HepG2 (cell line): ENCODE data around the gene CYP19A1. TPM values are rescaled to one million over a fixed set of nuclear protein-coding genes. Genes with fewer than 3 reads are reported as not detected.

Experiments used
- ATAC-seq: fragments of 200-7000 bp; cut with Tn5 transposase; 3 replicates; pipeline ENCODE4 v1.9.1; 2020; ENCODE audit warnings: mild to moderate bottlenecking, moderate library complexity
- BruUV-seq: library from RNA; stranded (reverse); fragments of 400-500 nt; replicated peaks from 2 replicates; lab custom pipeline; 2021; lab: Mats Ljungman, UMichigan
- CTCF ChIA-PET: fragments of 300-600 bp; formaldehyde crosslinking; extraction: SDS; loops from one replicate; lab custom pipeline; 2021; ENCODE audit warnings: low total read pairs, inconsistent platforms, low intra/inter-chr PET ratio; lab: Yijun Ruan, JAX
- POLR2A ChIA-PET: fragments of 350-600 bp; sonication (Branson Sonifier 250); formaldehyde crosslinking; loops from one replicate; lab custom pipeline; 2020; ENCODE audit warnings: antibody characterized with exemption, inconsistent platforms; lab: Yijun Ruan, JAX
- DNase-seq: peaks from one replicate; pipeline ENCODE4 v3.0.0-alpha.2; 2015; ENCODE audit warnings: low spot score
- FAIRE-seq: peaks from 3 replicates; lab custom pipeline; 2011; peaks lifted over from hg19 to GRCh38; lab: Jason Lieb, UNC
- H2AFZ ChIP-seq: one replicate; pipeline ENCODE4 v1.6.1; 2011; ENCODE audit warnings: low read length, inconsistent platforms
- H3K27ac ChIP-seq: fragments of 300-600 bp; 3 replicates; pipeline ENCODE4 v1.8.0; 2011; ENCODE audit warnings: mixed run types, mild to moderate bottlenecking, mixed read lengths, low read length, inconsistent platforms; ENCODE audit not compliant: insufficient read depth; ENCODE audit errors: extremely low read length
- H3K27me3 ChIP-seq, 2 experiments: fragments of 200-600 bp in 1 of 2; 2 replicates in 1 of 2; 3 replicates in 1 of 2; pipeline versions ENCODE4 v1.6.0 to v1.8.0; 2011; ENCODE audit warnings: low read length in 2 of 2, mild to moderate bottlenecking in 2 of 2, moderate library complexity in 2 of 2, inconsistent platforms in 1 of 2; ENCODE audit not compliant: insufficient read depth in 2 of 2, control insufficient read depth in 1 of 2
- H3K36me3 ChIP-seq, 2 experiments: fragments of 200-600 bp in 1 of 2; replicated peaks in 1 of 2; 2 replicates in 1 of 2; 3 replicates in 1 of 2; pipeline versions ENCODE4 v1.5.1 to v1.8.0; 2011; ENCODE audit warnings: low read length in 2 of 2, inconsistent platforms in 1 of 2; ENCODE audit not compliant: insufficient read depth in 2 of 2, control insufficient read depth in 1 of 2
- H3K4me1 ChIP-seq: 2 replicates; pipeline ENCODE4 v1.5.1; 2012; ENCODE audit warnings: low read length, inconsistent platforms; ENCODE audit not compliant: insufficient read depth
- H3K4me2 ChIP-seq: 2 replicates; pipeline ENCODE4 v1.6.0; 2011; ENCODE audit warnings: low read depth, low read length, inconsistent platforms
- H3K4me3 ChIP-seq, 3 experiments: fragments of 200-600 bp in 1 of 3; sonication (generic), shearing (Covaris generic) in 1 of 3; replicated peaks in 1 of 3; 2 replicates each; pipeline ENCODE4 v1.5.1; 2011 to 2016; ENCODE audit warnings: low read length in 3 of 3, inconsistent platforms in 2 of 3, low read depth in 2 of 3, mild to moderate bottlenecking in 2 of 3, control low read depth in 1 of 3, mixed read lengths in 1 of 3; ENCODE audit not compliant: insufficient read depth in 1 of 3
- H3K79me2 ChIP-seq: one replicate; pipeline ENCODE4 v1.6.1; 2011; ENCODE audit warnings: low read length, inconsistent platforms; ENCODE audit not compliant: insufficient read depth
- H3K9ac ChIP-seq: 2 replicates; pipeline ENCODE4 v1.6.0; 2011; ENCODE audit warnings: mild to moderate bottlenecking, low read depth, low read length, inconsistent platforms; ENCODE audit not compliant: insufficient read depth
- H3K9me3 ChIP-seq: 2 replicates; pipeline ENCODE4 v1.5.1; 2012; ENCODE audit warnings: mild to moderate bottlenecking, low read length
- H4K20me1 ChIP-seq: 2 replicates; pipeline ENCODE4 v1.6.0; 2011; ENCODE audit warnings: inconsistent platforms, mild to moderate bottlenecking, low read length, moderate library complexity; ENCODE audit not compliant: insufficient read depth
- EHMT2 ChIP-seq: fragments of 200-600 bp; sonication (generic); IDR thresholded peaks from 2 replicates; pipeline ENCODE4 v1.7.0; 2017; ENCODE audit warnings: antibody characterized with exemption, low read depth, low read length, borderline replicate concordance
- ETV5 ChIP-seq: IDR thresholded peaks from 2 replicates; pipeline ENCODE4 v1.6.1; 2018; ENCODE audit warnings: missing biosample characterization, missing genetic modification reagents, inconsistent platforms, borderline replicate concordance
- FOXK2 ChIP-seq: fragments of 450-650 bp; IDR thresholded peaks from 2 replicates; pipeline ENCODE4 v1.6.1; 2016
- HMG20A ChIP-seq: IDR thresholded peaks from 2 replicates; pipeline ENCODE4 v1.6.1; 2016; ENCODE audit warnings: borderline replicate concordance
- HMGXB3 ChIP-seq: sonication (generic); formaldehyde crosslinking; IDR thresholded peaks from 2 replicates; pipeline ENCODE4 v1.4.0; 2020; ENCODE audit warnings: missing genetic modification reagents, borderline replicate concordance
- JDP2 ChIP-seq: sonication (generic); formaldehyde crosslinking; IDR thresholded peaks from 2 replicates; pipeline ENCODE4 v1.8.1; 2022; ENCODE audit warnings: missing genetic modification reagents, borderline replicate concordance
- RARG ChIP-seq: sonication (generic); formaldehyde crosslinking; IDR thresholded peaks from 2 replicates; pipeline ENCODE4 v1.4.0; 2020; ENCODE audit warnings: low read depth, mild to moderate bottlenecking, missing genetic modification reagents
- RBM39 ChIP-seq: fragments of 200-400 bp; formaldehyde crosslinking; IDR thresholded peaks from one replicate; pipeline ENCODE4 v1.6.1; 2018; ENCODE audit warnings: antibody characterized with exemption, mild to moderate bottlenecking, low read depth, low read length; ENCODE audit not compliant: poor library complexity, severe bottlenecking
- SP4 ChIP-seq: sonication (generic); formaldehyde crosslinking; IDR thresholded peaks from 2 replicates; pipeline ENCODE4 v1.8.1; 2023; ENCODE audit warnings: mild to moderate bottlenecking, missing genetic modification reagents
- SYNCRIP ChIP-seq: fragments of 200-400 bp; formaldehyde crosslinking; IDR thresholded peaks from 2 replicates; pipeline ENCODE4 v1.6.1; 2018; ENCODE audit warnings: mild to moderate bottlenecking, low read depth, low read length; ENCODE audit not compliant: insufficient read depth
- TSC22D2 ChIP-seq: sonication (generic); formaldehyde crosslinking; IDR thresholded peaks from 2 replicates; pipeline ENCODE4 v1.5.1; 2020; ENCODE audit warnings: missing genetic modification reagents, mild to moderate bottlenecking, borderline replicate concordance
- ZIK1 ChIP-seq: sonication (generic); formaldehyde crosslinking; IDR thresholded peaks from 2 replicates; pipeline ENCODE4 v1.5.0; 2020; ENCODE audit warnings: mild to moderate bottlenecking, low read depth, missing genetic modification reagents, borderline replicate concordance
- ZNF292 ChIP-seq: sonication (generic); formaldehyde crosslinking; IDR thresholded peaks from 2 replicates; pipeline ENCODE4 v1.8.1; 2022; ENCODE audit warnings: mild to moderate bottlenecking, low read depth, missing genetic modification reagents, borderline replicate concordance
- ZNF550 ChIP-seq: sonication (generic); formaldehyde crosslinking; IDR thresholded peaks from 2 replicates; pipeline ENCODE4 v1.4.0; 2020; ENCODE audit warnings: mild to moderate bottlenecking, missing genetic modification reagents, borderline replicate concordance
- ZSCAN22 ChIP-seq: sonication (generic); formaldehyde crosslinking; IDR thresholded peaks from 2 replicates; pipeline ENCODE4 v1.4.0; 2020; ENCODE audit warnings: mild to moderate bottlenecking, missing genetic modification reagents
- WGBS: methylation state at CpG from one replicate; pipeline ENCODE4 v1.1.6; 2017; ENCODE audit warnings: low lambda C conversion rate; 5-methylcytosine and 5-hydroxymethylcytosine counted together
- in situ Hi-C: cut with HindIII; loops from 2 replicates; pipeline ENCODE4 v1.10.0; 2017; ENCODE audit warnings: low pct_unique_long_range_greater_than_20kb; ENCODE audit not compliant: extremely low pct_ligation_motif_present
- intact Hi-C: fragments of 100-400 bp; cut with micrococcal nuclease; formaldehyde crosslinking; loops from one replicate; pipeline ENCODE4 v1.10.0; 2022; ENCODE audit not compliant: unreplicated experiment
- polyA plus RNA-seq, 8 experiments: library from polyadenylated mRNA; depleted of rRNA in 3 of 8; stranded (reverse) in 7 of 8; unstranded in 1 of 8; fragments of >200 nt; fragmentation: Illumina TruSeq in 4 of 8; extraction: Trizol in 4 of 8; gene quantifications; 2 replicates each; pipeline versions ENCODE4 v1.2.1 to v1.2.3, GENCODE V29; 2011 to 2016; ENCODE audit warnings: low read depth in 4 of 8, missing spikeins in 1 of 8, mixed read lengths in 1 of 8; ENCODE audit not compliant: insufficient read depth in 1 of 8
- total RNA-seq, 5 experiments: library from RNA; depleted of rRNA; stranded (reverse); fragments of >200 nt; fragmentation: Illumina TruSeq; extraction: Trizol; gene quantifications; 2 replicates each; pipeline ENCODE4 v1.2.3, GENCODE V29; 2016; ENCODE audit warnings: low read depth in 1 of 5

Gene CYP19A1
- total and polyA plus RNA-seq, 2 of the 13 experiments (the other 11 are each of a cell fraction or from before 2014, with no cell fraction given) = 10.9 to 23.0 TPM

GRCh38 chr15:51199541-51199940 lies 138.9 kb downstream of the CYP19A1 start:
- H4K20me1 ChIP-seq = no peaks in the 10 kb centered on the region
- no peak for DNase-seq
- TF ChIP-seq RARG (no peak), ZNF550 (CRISPR knock-in tag) (no peak), ZIK1 (no peak), JDP2 (CRISPR knock-in tag) (no peak), TSC22D2 (CRISPR knock-in tag) (no peak), FOXK2 (no peak), ZNF292 (CRISPR knock-in tag) (no peak), ZSCAN22 (CRISPR knock-in tag) (no peak)
- TF ChIP-seq, all 625 proteins: peak for 0
- FAIRE-seq = no peak
- no peaks in the 10 kb centered on the region for H3K36me3 ChIP-seq
- intact Hi-C loops = no loop called here
- WGBS = 98% methylated on average over 6 of the region's 6 CpGs
- no peak for ATAC-seq
- in situ Hi-C loops = no loop called here
- no peak overlapping the region for H2AFZ ChIP-seq
- no peaks in the 10 kb centered on the region for H3K27me3 ChIP-seq
- ChIA-PET CTCF (no interaction called here), POLR2A (no interaction called here)
- H3K27ac ChIP-seq = no peak overlapping the region
- no peaks in the 10 kb centered on the region for H3K79me2 ChIP-seq
- H3K9ac ChIP-seq = no peak overlapping the region
- no peak overlapping the region for H3K4me2 ChIP-seq
- no TSS peak for BruUV-seq
- no peaks in the 10 kb centered on the region for H3K9me3 ChIP-seq
- H3K4me1 ChIP-seq = peaks cover 10% of the 10 kb centered on the region
- no peak overlapping the region for H3K4me3 ChIP-seq

- H3K79me2 ChIP-seq = no peaks in the 10 kb centered on the region
- WGBS = 82% methylated on average over 3 of the region's 6 CpGs
- intact Hi-C loops = no loop called here
- peaks cover 8% of the 10 kb centered on the region for H3K4me1 ChIP-seq
- no peak overlapping the region for H3K27ac ChIP-seq
- H4K20me1 ChIP-seq = no peaks in the 10 kb centered on the region
- H3K36me3 ChIP-seq = no peaks in the 10 kb centered on the region
- in situ Hi-C loops = no loop called here
- CTCF ChIA-PET = no interaction called here
- POLR2A ChIA-PET = no interaction called here
- no peak overlapping the region for H3K9ac ChIP-seq
- no peak for FAIRE-seq
- no peaks in the 10 kb centered on the region for H3K9me3 ChIP-seq
- no peak for DNase-seq
- H3K27me3 ChIP-seq = no peaks in the 10 kb centered on the region
- no peak overlapping the region for H2AFZ ChIP-seq
- no TSS peak for BruUV-seq
- no peak for ATAC-seq
- H3K4me2 ChIP-seq = no peak overlapping the region
- no peak overlapping the region for H3K4me3 ChIP-seq
- no peak for TF ChIP-seq EHMT2
- no peak for TF ChIP-seq RBM39
- TF ChIP-seq SYNCRIP = no peak
- TF ChIP-seq ETV5 (CRISPR knock-in tag) = no peak
- no peak for TF ChIP-seq HMGXB3 (CRISPR knock-in tag)
- no peak for TF ChIP-seq HMG20A
- no peak for TF ChIP-seq SP4 (CRISPR knock-in tag)
These were observed 139.6 kb downstream of the CYP19A1 start for GRCh38 chr15:51198701-51199232.
